Osteoblast (primary cell): Measurements from ENCODE around the gene KCNMB1. TPM values are rescaled to one million over a fixed set of nuclear protein-coding genes. Genes with fewer than 3 reads are reported as not detected.

Experiments
- DNase-seq: peaks from one replicate; pipeline ENCODE4 v3.0.0; 2011; ENCODE audit warnings: low spot score, mixed read lengths; ENCODE audit not compliant: insufficient read length; ENCODE audit errors: missing footprints
- H2AFZ ChIP-seq: 2 replicates; pipeline ENCODE4 v1.6.0; 2011; ENCODE audit warnings: mild to moderate bottlenecking, low read length
- H3K27ac ChIP-seq: 2 replicates; pipeline ENCODE4 v1.5.1; 2011; ENCODE audit warnings: mild to moderate bottlenecking, low read depth, low read length, moderate library complexity
- H3K27me3 ChIP-seq: 2 replicates; pipeline ENCODE4 v1.6.0; 2012; ENCODE audit warnings: mild to moderate bottlenecking, control low read depth, inconsistent platforms, low read length, moderate library complexity; ENCODE audit not compliant: insufficient read depth
- H3K36me3 ChIP-seq: 2 replicates; pipeline ENCODE4 v1.5.1; 2011; ENCODE audit warnings: mild to moderate bottlenecking, low read length, control low read depth, moderate library complexity; ENCODE audit not compliant: insufficient read depth
- H3K4me1 ChIP-seq: 2 replicates; pipeline ENCODE4 v1.5.1; 2011; ENCODE audit warnings: mild to moderate bottlenecking, low read length, control low read depth, moderate library complexity; ENCODE audit not compliant: insufficient read depth
- H3K4me2 ChIP-seq: 2 replicates; pipeline ENCODE4 v1.6.0; 2011; ENCODE audit warnings: mild to moderate bottlenecking, low read length; ENCODE audit not compliant: insufficient read depth
- H3K4me3 ChIP-seq: fragments of 200-600 bp; sonication (generic); 3 replicates; pipeline ENCODE4 v1.5.1; 2012; ENCODE audit warnings: mild to moderate bottlenecking, low read length, inconsistent platforms; ENCODE audit not compliant: insufficient read depth
- H3K79me2 ChIP-seq: 2 replicates; pipeline ENCODE4 v1.6.0; 2012; ENCODE audit warnings: mild to moderate bottlenecking, low read length, control low read depth, inconsistent platforms; ENCODE audit not compliant: insufficient read depth
- H3K9me3 ChIP-seq: 2 replicates; pipeline ENCODE4 v1.5.1; 2011; ENCODE audit warnings: low read depth, low read length, control low read depth
- H4K20me1 ChIP-seq: 2 replicates; pipeline ENCODE4 v1.6.0; 2012; ENCODE audit warnings: mild to moderate bottlenecking, low read length, control low read depth; ENCODE audit not compliant: insufficient read depth
- total RNA-seq: library from RNA; depleted of rRNA; stranded (reverse); fragments of >200 nt; gene quantifications from 2 replicates; pipeline ENCODE4 v1.2.3, GENCODE V29; 2012
- TF ChIP-seq, protein P1 (sequence below): IDR thresholded peaks from 2 replicates; pipeline ENCODE4 v1.5.1; 2011; ENCODE audit warnings: mild to moderate bottlenecking, low read depth, low read length, moderate library complexity; ENCODE audit errors: extremely low read depth

Gene KCNMB1
- total RNA-seq, 1 donor, result under 0.01 TPM

- Histone ChIP-seq H3K27ac (no peak overlapping the region), H3K9me3 (no peaks in the 10 kb centered on the region), H3K4me2 (no peak overlapping the region), H3K4me3 (no peak overlapping the region), H2AFZ (no peak overlapping the region), H3K79me2 (no peaks in the 10 kb centered on the region), H3K27me3 (peaks cover 36% of the 10 kb centered on the region), H4K20me1 (no peaks in the 10 kb centered on the region), H3K4me1 (no peaks in the 10 kb centered on the region), H3K36me3 (no peaks in the 10 kb centered on the region)
- TF ChIP-seq, protein P1, sequence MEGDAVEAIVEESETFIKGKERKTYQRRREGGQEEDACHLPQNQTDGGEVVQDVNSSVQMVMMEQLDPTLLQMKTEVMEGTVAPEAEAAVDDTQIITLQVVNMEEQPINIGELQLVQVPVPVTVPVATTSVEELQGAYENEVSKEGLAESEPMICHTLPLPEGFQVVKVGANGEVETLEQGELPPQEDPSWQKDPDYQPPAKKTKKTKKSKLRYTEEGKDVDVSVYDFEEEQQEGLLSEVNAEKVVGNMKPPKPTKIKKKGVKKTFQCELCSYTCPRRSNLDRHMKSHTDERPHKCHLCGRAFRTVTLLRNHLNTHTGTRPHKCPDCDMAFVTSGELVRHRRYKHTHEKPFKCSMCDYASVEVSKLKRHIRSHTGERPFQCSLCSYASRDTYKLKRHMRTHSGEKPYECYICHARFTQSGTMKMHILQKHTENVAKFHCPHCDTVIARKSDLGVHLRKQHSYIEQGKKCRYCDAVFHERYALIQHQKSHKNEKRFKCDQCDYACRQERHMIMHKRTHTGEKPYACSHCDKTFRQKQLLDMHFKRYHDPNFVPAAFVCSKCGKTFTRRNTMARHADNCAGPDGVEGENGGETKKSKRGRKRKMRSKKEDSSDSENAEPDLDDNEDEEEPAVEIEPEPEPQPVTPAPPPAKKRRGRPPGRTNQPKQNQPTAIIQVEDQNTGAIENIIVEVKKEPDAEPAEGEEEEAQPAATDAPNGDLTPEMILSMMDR, result no peak
- DNase-seq, result no peak
Observed at GRCh38 chr5:170421826-170422225, 32.7 kb upstream of the KCNMB1 start.

DNA sequence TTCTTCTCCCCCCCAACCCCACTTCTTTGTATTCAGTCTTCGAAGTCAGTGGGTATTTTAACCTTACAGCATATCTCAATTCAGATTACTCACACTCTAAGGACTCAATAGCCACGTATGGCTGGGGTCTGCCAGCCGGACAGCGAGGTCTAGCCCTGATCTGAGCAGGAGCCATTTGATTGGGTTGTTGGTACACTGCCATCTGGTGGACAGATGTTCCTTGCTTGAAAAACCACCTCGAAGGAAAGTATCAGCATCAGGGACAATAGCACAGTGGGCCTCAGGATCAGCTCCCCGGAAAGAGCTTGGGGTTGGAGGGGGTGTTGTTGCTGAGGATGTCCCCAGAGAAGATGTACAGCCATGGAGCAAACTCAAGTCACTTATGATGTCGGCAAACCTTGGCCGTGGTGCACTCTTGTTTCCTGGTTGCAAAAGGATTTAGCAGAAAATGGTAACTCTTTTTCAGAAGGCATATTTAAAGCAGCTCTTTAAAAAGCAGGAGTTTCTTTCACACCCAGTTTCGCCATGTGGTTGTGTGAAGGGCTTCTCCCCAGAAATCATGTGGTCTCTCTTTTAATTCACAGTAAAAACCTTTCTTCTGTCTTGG, 31.7 kb upstream of the KCNMB1 start:
- Histone ChIP-seq H3K9me3 (no peaks in the 10 kb centered on the region), H3K4me2 (no peak overlapping the region), H2AFZ (no peak overlapping the region), H3K79me2 (no peaks in the 10 kb centered on the region), H3K4me3 (no peak overlapping the region), H4K20me1 (no peaks in the 10 kb centered on the region), H3K27ac (no peak overlapping the region), H3K36me3 (no peaks in the 10 kb centered on the region), H3K4me1 (no peaks in the 10 kb centered on the region), H3K27me3 (peaks cover 32% of the 10 kb centered on the region)
- TF ChIP-seq, protein P1, result peak; percentile 76
- peak; percentile 86 for DNase-seq

GRCh38 chr5:170419643-170420042, 30.5 kb upstream of the KCNMB1 start:
- TF ChIP-seq, protein P1, result no peak
- Histone ChIP-seq H3K9me3 (no peaks in the 10 kb centered on the region), H3K4me1 (no peaks in the 10 kb centered on the region), H4K20me1 (no peaks in the 10 kb centered on the region), H3K27ac (no peak overlapping the region), H3K4me3 (no peak overlapping the region), H3K4me2 (no peak overlapping the region), H3K79me2 (no peaks in the 10 kb centered on the region), H2AFZ (no peak overlapping the region), H3K27me3 (peaks cover 32% of the 10 kb centered on the region), H3K36me3 (no peaks in the 10 kb centered on the region)
- DNase-seq, result no peak

DNA sequence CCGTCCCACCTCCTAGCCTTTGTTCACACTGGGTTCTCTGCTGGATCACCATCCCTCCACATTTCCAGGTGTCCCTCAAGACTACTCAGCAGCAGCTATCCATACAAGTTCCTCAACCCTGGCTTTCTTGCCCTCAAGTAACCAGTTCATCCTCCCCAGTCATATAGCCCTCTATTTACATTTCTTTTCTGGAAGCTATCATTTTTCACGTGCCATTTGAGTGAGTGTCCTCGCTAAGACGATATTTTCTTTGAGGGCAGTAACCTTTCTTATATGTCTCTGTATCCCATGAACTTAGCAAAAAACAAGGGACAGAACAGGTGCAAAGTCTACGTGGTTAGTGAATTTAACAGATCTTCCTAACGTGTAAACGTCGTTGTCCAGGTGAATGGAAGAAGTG, 29.6 kb upstream of the KCNMB1 start:
- Histone ChIP-seq H3K9me3 (no peaks in the 10 kb centered on the region), H3K4me1 (no peaks in the 10 kb centered on the region), H2AFZ (no peak overlapping the region), H3K36me3 (no peaks in the 10 kb centered on the region), H3K27ac (no peak overlapping the region), H3K27me3 (peaks cover 27% of the 10 kb centered on the region), H3K79me2 (no peaks in the 10 kb centered on the region), H3K4me3 (no peak overlapping the region), H4K20me1 (no peaks in the 10 kb centered on the region), H3K4me2 (no peak overlapping the region)
- DNase-seq, result no peak
- TF ChIP-seq, protein P1, result no peak
